Stimulated activated naive B cell treated with anti-CD40 and anti-IgM and Interleukin-4, amounts not matched to agents 10 μg/mL and 1 μg/mL and 100 μg/mL, for 72 hours (primary cell): ENCODE data around the gene ABCG2.
"Not testable (repeated sequence)": the region's sequence is repeated elsewhere in the genome, so short reads cannot be mapped to it uniquely, and the experiment has no call there.

Experiments
- ATAC-seq, 2 donors: fragments of 150-1000 bp; cut with Tn5 transposase; replicated peaks; 2 replicates each; pipeline ENCODE4 v1.10.0; 2021; ENCODE audit warnings: moderate library complexity in 1 of 2
- DNase-seq: peaks from one replicate; pipeline ENCODE4 v3.0.0; 2021
- H3K27ac Mint-ChIP-seq: one replicate; pipeline ENCODE4 v1.8.0; 2022; ENCODE audit warnings: mild to moderate bottlenecking, mixed read lengths
- H3K27me3 Mint-ChIP-seq, 2 donors: one replicate each; pipeline ENCODE4 v1.8.0; 2022; ENCODE audit warnings: mixed read lengths in 2 of 2
- H3K36me3 Mint-ChIP-seq, 2 donors: one replicate each; pipeline ENCODE4 v1.8.0; 2022; ENCODE audit warnings: mixed read lengths in 2 of 2, mild to moderate bottlenecking in 1 of 2
- H3K4me1 Mint-ChIP-seq, 2 donors: one replicate each; pipeline ENCODE4 v1.8.0; 2022; ENCODE audit warnings: mixed read lengths in 2 of 2, mild to moderate bottlenecking in 1 of 2
- H3K4me3 Mint-ChIP-seq, 2 donors: one replicate each; pipeline ENCODE4 v1.8.0; 2022; ENCODE audit warnings: mild to moderate bottlenecking in 2 of 2, mixed read lengths in 2 of 2, moderate library complexity in 1 of 2
- H3K9me3 Mint-ChIP-seq, 2 donors: one replicate each; pipeline ENCODE4 v1.8.0; 2022; ENCODE audit warnings: mixed read lengths in 2 of 2, mild to moderate bottlenecking in 1 of 2

Gene ABCG2

GRCh38 chr4:88185906-88186305 lies 27.5 kb upstream of the ABCG2 start:
- Mint-ChIP-seq H3K9me3 (peaks cover 0 to 2% of the 10 kb centered on the region in 2 donors), H3K4me1 (peaks cover 0 to 5% of the 10 kb centered on the region in 2 donors), H3K27me3 (peaks cover 0 to 5% of the 10 kb centered on the region in 2 donors), H3K4me3 (no peak overlapping the region), H3K36me3 (no peaks in the 10 kb centered on the region), H3K27ac (no peak overlapping the region)
- DNase-seq (no peak), ATAC-seq (no peak)

- no peak overlapping the region for H3K27ac Mint-ChIP-seq
These were observed 20.8 kb upstream of the ABCG2 start for GRCh38 chr4:88179261-88179660.

DNA sequence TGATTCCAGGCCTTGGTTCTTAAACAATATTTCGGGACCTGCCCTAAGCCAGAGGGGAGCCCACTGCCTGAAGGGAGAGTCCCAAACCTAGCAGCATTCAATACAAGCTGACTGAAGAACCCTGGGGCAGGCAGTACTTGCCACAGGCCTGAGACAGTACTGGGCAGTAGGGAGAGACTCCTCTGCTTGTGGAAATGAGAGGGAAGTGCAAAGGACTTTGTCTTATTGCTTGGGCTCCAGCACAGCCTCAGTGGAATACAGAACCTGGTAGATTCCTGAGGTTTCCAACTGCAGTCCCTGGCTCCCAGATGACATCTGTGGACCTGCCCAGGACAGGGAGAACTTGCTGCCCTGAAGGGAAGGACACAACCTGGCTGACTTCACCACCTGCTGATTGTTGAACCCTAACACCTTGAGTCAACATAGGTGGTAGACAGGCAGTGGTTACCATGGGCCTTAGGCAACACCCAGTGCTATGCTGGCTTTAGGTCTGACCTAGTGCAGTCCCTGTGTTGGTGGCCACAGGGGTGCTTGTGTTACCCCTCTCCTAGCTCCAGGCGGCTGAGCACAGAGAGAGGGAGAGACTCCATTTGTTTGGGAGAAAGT lies 20.3 kb upstream of the ABCG2 start:
- H3K27ac Mint-ChIP-seq: no peak overlapping the region
- ATAC-seq (peak in 1 of 2 donors; percentile 10), DNase-seq (no peak)
- peaks cover 2 to 13% of the 10 kb centered on the region in 2 donors for H3K4me1 Mint-ChIP-seq
- H3K4me3 Mint-ChIP-seq: no peak overlapping the region
- peaks cover 5 to 7% of the 10 kb centered on the region in 2 donors for H3K9me3 Mint-ChIP-seq
- peaks cover 3% of the 10 kb centered on the region in 2 donors for H3K36me3 Mint-ChIP-seq
- peaks cover 3 to 5% of the 10 kb centered on the region in 2 donors for H3K27me3 Mint-ChIP-seq

More at GRCh38 chr4:88179261-88179660, 20.8 kb upstream of the ABCG2 start:
- H3K27me3 Mint-ChIP-seq: peaks cover 3 to 5% of the 10 kb centered on the region in 2 donors
- DNase-seq: no peak
- H3K4me3 Mint-ChIP-seq: no peak overlapping the region
- H3K36me3 Mint-ChIP-seq: peaks cover 3% of the 10 kb centered on the region in 2 donors
- peaks cover 5 to 7% of the 10 kb centered on the region in 2 donors for H3K9me3 Mint-ChIP-seq
- peaks cover 2 to 13% of the 10 kb centered on the region in 2 donors for H3K4me1 Mint-ChIP-seq
- no peak for ATAC-seq

GRCh38 chr4:88177983-88178625 lies 19.7 kb upstream of the ABCG2 start:
- DNase-seq: no peak
- peak; percentile 33 to 49 for ATAC-seq
- Mint-ChIP-seq H3K27ac (no peak overlapping the region), H3K9me3 (peaks cover 5 to 7% of the 10 kb centered on the region in 2 donors), H3K4me1 (peaks cover 2 to 11% of the 10 kb centered on the region in 2 donors), H3K36me3 (peaks cover 3% of the 10 kb centered on the region in 2 donors), H3K27me3 (peaks cover 3% of the 10 kb centered on the region in 2 donors), H3K4me3 (no peak overlapping the region)

GRCh38 chr4:88172987-88173386 lies 14.5 kb upstream of the ABCG2 start:
- DNase-seq (no peak), ATAC-seq (no peak)
- peaks cover 1% of the 10 kb centered on the region in 2 donors for H3K4me1 Mint-ChIP-seq

DNA sequence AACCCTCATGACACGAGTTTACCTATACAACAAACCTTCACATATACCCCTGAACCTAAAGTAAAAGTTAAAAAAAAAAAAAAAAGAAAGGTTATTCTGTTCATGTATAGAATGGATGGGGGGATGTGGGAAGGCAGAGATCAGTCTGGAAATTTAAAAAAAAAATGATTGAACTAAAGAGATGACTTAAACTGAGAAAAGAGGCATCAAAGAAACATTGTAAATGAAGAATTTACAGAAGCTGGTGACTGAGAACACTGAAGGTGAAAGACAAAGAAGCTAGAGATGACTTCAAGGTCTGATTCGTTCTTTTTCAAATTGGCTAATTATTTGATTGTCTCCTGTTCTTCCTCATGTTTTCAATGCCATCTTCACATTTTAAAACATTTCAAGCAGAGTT lies 12.8 kb upstream of the ABCG2 start:
- Mint-ChIP-seq H3K27me3 (no peaks in the 10 kb centered on the region), H3K4me3 (no peak overlapping the region), H3K9me3 (no peaks in the 10 kb centered on the region), H3K36me3 (no peaks in the 10 kb centered on the region), H3K4me1 (no peaks in the 10 kb centered on the region), H3K27ac (no peak overlapping the region)
- no peak for ATAC-seq
- DNase-seq: no peak

More at GRCh38 chr4:88172987-88173386, 14.5 kb upstream of the ABCG2 start:
- no peaks in the 10 kb centered on the region for H3K36me3 Mint-ChIP-seq
- H3K9me3 Mint-ChIP-seq: no peaks in the 10 kb centered on the region
- no peak overlapping the region for H3K4me3 Mint-ChIP-seq
- H3K27me3 Mint-ChIP-seq: no peaks in the 10 kb centered on the region
- no peak overlapping the region for H3K27ac Mint-ChIP-seq

GRCh38 chr4:88169298-88169697 lies 10.9 kb upstream of the ABCG2 start:
- no peak overlapping the region for H3K4me3 Mint-ChIP-seq
- H3K36me3 Mint-ChIP-seq: peaks cover 0 to 3% of the 10 kb centered on the region in 2 donors
- no peaks in the 10 kb centered on the region for H3K4me1 Mint-ChIP-seq
- ATAC-seq (no peak), DNase-seq (no peak)
- no peaks in the 10 kb centered on the region for H3K27me3 Mint-ChIP-seq
- no peak overlapping the region for H3K27ac Mint-ChIP-seq
- H3K9me3 Mint-ChIP-seq: peaks cover 0 to 2% of the 10 kb centered on the region in 2 donors

- Mint-ChIP-seq H3K9me3 (peaks cover 0 to 6% of the 10 kb centered on the region in 2 donors), H3K4me1 (no peaks in the 10 kb centered on the region), H3K36me3 (peaks cover 0 to 7% of the 10 kb centered on the region in 2 donors), H3K4me3 (no peak overlapping the region), H3K27ac (no peak overlapping the region), H3K27me3 (no peaks in the 10 kb centered on the region)
- ATAC-seq: no peak
- DNase-seq: no peak
These were observed 8.2 kb upstream of the ABCG2 start for GRCh38 chr4:88166608-88167007.

DNA sequence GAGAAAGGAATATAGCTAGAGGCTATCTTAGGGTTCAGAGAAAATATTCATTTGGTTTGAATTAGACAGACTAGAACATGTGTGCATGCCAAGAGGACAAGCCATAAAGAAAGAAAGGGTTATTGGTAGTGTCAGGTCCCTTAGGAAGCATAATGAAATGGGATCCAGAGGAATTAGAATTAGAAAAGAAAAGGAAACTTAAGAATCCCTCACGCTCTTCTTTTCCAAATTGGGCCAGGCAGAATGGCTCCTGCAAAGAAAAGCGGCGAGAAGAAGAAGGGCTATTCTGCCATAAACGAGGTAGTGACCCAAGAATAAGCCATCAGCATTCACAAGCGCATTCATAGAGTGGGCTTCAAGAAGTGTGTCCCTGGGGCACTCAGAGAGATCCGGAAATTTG lies 4.9 kb upstream of the ABCG2 start:
- Mint-ChIP-seq H3K27ac (no peak overlapping the region), H3K9me3 (peaks cover 0 to 6% of the 10 kb centered on the region in 2 donors), H3K4me3 (no peak overlapping the region), H3K27me3 (peaks cover 0 to 2% of the 10 kb centered on the region in 2 donors), H3K4me1 (peaks cover 1 to 2% of the 10 kb centered on the region in 2 donors), H3K36me3 (peaks cover 0 to 7% of the 10 kb centered on the region in 2 donors)
- ATAC-seq: no peak
- no peak for DNase-seq

DNA sequence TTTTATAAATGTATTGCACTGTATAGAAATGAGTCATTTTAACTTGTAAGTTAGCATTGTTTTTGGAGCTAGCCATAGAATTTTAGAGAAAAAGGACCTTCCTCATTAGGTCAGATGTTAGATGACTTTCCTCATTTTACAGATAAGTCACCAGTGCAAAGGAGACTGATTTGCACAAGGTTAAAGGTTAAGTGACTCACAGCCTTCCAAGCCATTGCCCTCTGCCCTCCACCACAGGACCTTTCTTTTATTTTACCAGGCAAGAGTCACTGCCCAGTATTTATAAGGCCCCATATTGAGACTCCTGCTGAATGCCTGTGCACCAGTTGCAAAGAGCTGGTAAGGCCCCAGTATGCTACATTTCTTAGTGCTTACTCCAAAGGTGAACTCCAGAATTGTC lies 4.2 kb upstream of the ABCG2 start:
- H3K4me3 Mint-ChIP-seq: no peak overlapping the region
- peaks cover 0 to 9% of the 10 kb centered on the region in 2 donors for H3K27me3 Mint-ChIP-seq
- peaks cover 0 to 6% of the 10 kb centered on the region in 2 donors for H3K9me3 Mint-ChIP-seq
- H3K36me3 Mint-ChIP-seq: peaks cover 0 to 7% of the 10 kb centered on the region in 2 donors
- ATAC-seq (no peak), DNase-seq (no peak)
- no peak overlapping the region for H3K27ac Mint-ChIP-seq
- H3K4me1 Mint-ChIP-seq: peaks cover 7 to 9% of the 10 kb centered on the region in 2 donors

DNA sequence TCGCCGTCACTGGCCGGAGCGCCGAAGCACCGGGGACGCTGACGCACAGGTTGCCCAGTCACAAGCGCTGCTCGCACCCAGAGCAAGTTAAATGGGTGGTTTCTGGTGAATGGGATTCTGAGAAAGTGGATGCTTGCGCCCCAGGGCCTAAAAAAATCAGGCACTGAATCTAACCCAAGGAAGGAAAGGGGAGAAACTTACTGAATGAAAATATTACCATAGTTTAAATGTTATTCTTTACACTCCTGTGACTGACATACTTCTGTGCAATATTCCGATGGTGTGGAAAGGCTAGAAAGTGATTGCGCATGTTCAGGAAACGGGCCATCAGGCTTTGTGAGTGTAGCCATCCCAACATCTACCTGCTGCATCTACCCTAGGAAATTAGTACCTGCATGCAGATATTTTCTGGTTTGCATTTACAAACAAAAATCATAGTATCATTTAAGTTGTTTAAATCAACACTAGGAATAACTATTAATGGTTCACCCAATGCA lies 838 bp upstream of the ABCG2 start:
- Mint-ChIP-seq H3K9me3 (peaks cover 0 to 4% of the 10 kb centered on the region in 2 donors), H3K27ac (peak overlapping the region; percentile 59)
- ATAC-seq: peak; percentile 60 to 61

DNA sequence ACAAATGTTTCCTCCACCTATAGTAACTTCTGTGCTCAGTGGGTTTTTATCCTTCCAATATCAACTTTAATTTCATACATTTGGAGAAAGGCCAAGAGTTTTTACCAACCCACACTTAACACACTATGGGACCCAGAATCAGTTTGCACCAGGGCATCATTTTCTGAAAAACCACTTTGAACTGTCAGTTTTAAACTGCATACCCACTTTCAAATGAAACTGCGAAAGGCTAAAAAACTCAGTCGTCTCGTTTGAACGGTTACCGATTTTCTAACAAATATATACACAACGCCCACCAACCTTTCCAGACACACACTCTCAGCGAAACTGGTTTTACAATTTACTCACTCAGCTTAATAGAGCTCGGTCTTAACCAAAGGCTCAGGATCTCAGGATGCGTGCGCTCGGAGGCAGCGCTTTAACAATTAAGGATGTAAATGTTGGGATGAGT lies 376 bp downstream of the ABCG2 start:
- DNase-seq (no peak), ATAC-seq (peak; percentile 44 to 64)
- peaks cover 7 to 10% of the 10 kb centered on the region in 2 donors for H3K4me1 Mint-ChIP-seq
- peaks cover 0 to 9% of the 10 kb centered on the region in 2 donors for H3K27me3 Mint-ChIP-seq
- no peaks in the 10 kb centered on the region for H3K9me3 Mint-ChIP-seq
- no peaks in the 10 kb centered on the region for H3K36me3 Mint-ChIP-seq
- peak overlapping the region; percentile 70 to 85 for H3K4me3 Mint-ChIP-seq
- H3K27ac Mint-ChIP-seq: peak overlapping the region; percentile 10

More for the DNA sequence above, 838 bp upstream of the ABCG2 start:
- H3K4me1 Mint-ChIP-seq: peaks cover 7 to 10% of the 10 kb centered on the region in 2 donors
- H3K27me3 Mint-ChIP-seq: peaks cover 0 to 9% of the 10 kb centered on the region in 2 donors
- H3K4me3 Mint-ChIP-seq: peak overlapping the region; percentile 82 to 85
- H3K36me3 Mint-ChIP-seq: peaks cover 0 to 4% of the 10 kb centered on the region in 2 donors
- DNase-seq: no peak

- not testable (repeated sequence) for H3K4me3 Mint-ChIP-seq, H3K9me3 Mint-ChIP-seq, H3K4me1 Mint-ChIP-seq, H3K36me3 Mint-ChIP-seq, ATAC-seq, H3K27me3 Mint-ChIP-seq, DNase-seq, H3K27ac Mint-ChIP-seq
These were observed 6.1 kb downstream of the ABCG2 start for GRCh38 chr4:88152331-88152730.

DNA sequence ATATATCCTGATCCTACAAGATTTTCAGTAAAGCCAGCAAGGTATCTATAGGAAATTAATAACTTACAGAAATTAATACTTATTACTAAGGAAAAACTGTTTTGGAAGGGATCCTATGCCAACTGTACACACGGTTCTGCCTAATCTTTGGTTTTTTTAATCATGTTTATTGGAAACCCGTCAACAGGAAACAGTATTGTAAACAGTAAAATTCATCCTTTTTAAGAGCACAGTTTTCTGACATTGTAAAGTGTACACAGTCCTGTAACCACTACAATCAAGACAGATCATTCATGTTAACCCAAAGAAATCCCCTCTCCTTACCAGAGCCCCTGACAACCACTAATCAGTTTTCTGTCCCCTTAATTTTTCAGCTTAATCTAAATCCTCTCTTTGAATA lies 9.9 kb downstream of the ABCG2 start:
- Mint-ChIP-seq H3K4me3 (no peak overlapping the region), H3K36me3 (no peaks in the 10 kb centered on the region), H3K4me1 (no peaks in the 10 kb centered on the region)

GRCh38 chr4:88147799-88148217 lies 10.6 kb downstream of the ABCG2 start:
- Mint-ChIP-seq H3K27me3 (no peaks in the 10 kb centered on the region), H3K4me3 (no peak overlapping the region), H3K27ac (no peak overlapping the region), H3K36me3 (no peaks in the 10 kb centered on the region), H3K9me3 (no peaks in the 10 kb centered on the region), H3K4me1 (no peaks in the 10 kb centered on the region)
- no peak for DNase-seq
- no peak for ATAC-seq

More for the DNA sequence above, 9.9 kb downstream of the ABCG2 start:
- ATAC-seq: no peak
- Mint-ChIP-seq H3K27ac (no peak overlapping the region), H3K9me3 (no peaks in the 10 kb centered on the region), H3K27me3 (no peaks in the 10 kb centered on the region)
- no peak for DNase-seq
